Trophoblast cell (in vitro differentiated cells and primary cell): ENCODE measurements around the gene FAM20C.
A peak's percentile ranks its signal among the peaks of the same experiment; 100 is the strongest.

Source experiments
- DNase-seq, 2 donors: peaks; one replicate each; pipeline ENCODE4 v3.0.0-alpha.2; 2016
- H2AFZ ChIP-seq: 2 replicates; pipeline ENCODE4 v1.6.1; 2013; ENCODE audit warnings: low read length, moderate library complexity, mild to moderate bottlenecking; ENCODE audit not compliant: insufficient read depth, poor library complexity
- H2AK5ac ChIP-seq: 2 replicates; pipeline ENCODE4 v1.6.1; 2013; ENCODE audit warnings: mild to moderate bottlenecking, low read length
- H2BK120ac ChIP-seq: 2 replicates; pipeline ENCODE4 v1.6.1; 2013; ENCODE audit warnings: low read length, mild to moderate bottlenecking, moderate library complexity; ENCODE audit not compliant: insufficient read depth, poor library complexity
- H2BK12ac ChIP-seq: 2 replicates; pipeline ENCODE4 v1.6.1; 2013; ENCODE audit warnings: mild to moderate bottlenecking, low read length, moderate library complexity
- H2BK5ac ChIP-seq: 2 replicates; pipeline ENCODE4 v1.6.1; 2013; ENCODE audit warnings: low read length, low read depth, moderate library complexity, mild to moderate bottlenecking; ENCODE audit not compliant: poor library complexity
- H3K14ac ChIP-seq: 2 replicates; pipeline ENCODE4 v1.6.1; 2013; ENCODE audit warnings: mild to moderate bottlenecking, low read length
- H3K18ac ChIP-seq: 2 replicates; pipeline ENCODE4 v1.6.1; 2013; ENCODE audit warnings: mild to moderate bottlenecking, low read length
- H3K23ac ChIP-seq: 2 replicates; pipeline ENCODE4 v1.6.1; 2013; ENCODE audit warnings: low read length
- H3K27ac ChIP-seq: 2 replicates; pipeline ENCODE4 v1.5.1; 2013; ENCODE audit warnings: low read depth, mild to moderate bottlenecking, inconsistent platforms, low read length, moderate library complexity
- H3K27me3 ChIP-seq: 2 replicates; pipeline ENCODE4 v1.6.1; 2013; ENCODE audit warnings: inconsistent platforms, mild to moderate bottlenecking, low read length, moderate library complexity; ENCODE audit not compliant: insufficient read depth
- H3K36me3 ChIP-seq, 2 experiments: 1 replicate in 1 of 2; 2 replicates in 1 of 2; pipeline ENCODE4 v1.6.1; 2013; ENCODE audit warnings: low read length in 2 of 2, mild to moderate bottlenecking in 2 of 2, moderate library complexity in 1 of 2; ENCODE audit not compliant: insufficient read depth in 2 of 2, control insufficient read depth in 1 of 2
- H3K4ac ChIP-seq: 2 replicates; pipeline ENCODE4 v1.6.1; 2013; ENCODE audit warnings: low read depth, mild to moderate bottlenecking, low read length, moderate library complexity
- H3K4me1 ChIP-seq, 2 experiments: 1 replicate in 1 of 2; 2 replicates in 1 of 2; pipeline ENCODE4 v1.6.1; 2013; ENCODE audit warnings: low read length in 2 of 2, mild to moderate bottlenecking in 2 of 2, moderate library complexity in 1 of 2; ENCODE audit not compliant: insufficient read depth in 2 of 2, control insufficient read depth in 1 of 2
- H3K4me2 ChIP-seq: 2 replicates; pipeline ENCODE4 v1.6.1; 2013; ENCODE audit warnings: inconsistent platforms, mild to moderate bottlenecking, low read length, moderate library complexity
- H3K4me3 ChIP-seq: 2 replicates; pipeline ENCODE4 v1.5.1; 2013; ENCODE audit warnings: mild to moderate bottlenecking, low read depth, low read length, inconsistent platforms
- H3K79me1 ChIP-seq: one replicate; pipeline ENCODE4 v1.6.1; 2013; ENCODE audit warnings: low read length
- H3K79me2 ChIP-seq: 2 replicates; pipeline ENCODE4 v1.6.1; 2013; ENCODE audit warnings: low read length, mild to moderate bottlenecking; ENCODE audit not compliant: control insufficient read depth, insufficient read depth, poor library complexity
- H3K9ac ChIP-seq: 2 replicates; pipeline ENCODE4 v1.6.1; 2013; ENCODE audit warnings: mild to moderate bottlenecking, low read length
- H3K9me3 ChIP-seq: 2 replicates; pipeline ENCODE4 v1.6.1; 2013; ENCODE audit warnings: low read depth, mild to moderate bottlenecking, control low read depth, inconsistent platforms, low read length; ENCODE audit not compliant: insufficient read depth
- H4K12ac ChIP-seq: 2 replicates; pipeline ENCODE4 v1.6.1; 2013; ENCODE audit warnings: low read depth, mild to moderate bottlenecking, low read length, moderate library complexity
- H4K8ac ChIP-seq: 2 replicates; pipeline ENCODE4 v1.6.1; 2013; ENCODE audit warnings: low read depth, mild to moderate bottlenecking, low read length, moderate library complexity
- H4K91ac ChIP-seq: one replicate; pipeline ENCODE4 v1.6.1; 2013; ENCODE audit warnings: low read depth, mild to moderate bottlenecking, low read length, moderate library complexity
- WGBS: extraction: QIAGEN DNeasy Blood & Tissue Kit; methylation state at CpG from one replicate; pipeline ENCODE4 v1.1.7; 2013; ENCODE audit warnings: missing lambda C conversion rate; ENCODE audit not compliant: insufficient read length, insufficient coverage; ENCODE audit errors: extremely low coverage; 5-methylcytosine and 5-hydroxymethylcytosine counted together

Gene FAM20C

DNA sequence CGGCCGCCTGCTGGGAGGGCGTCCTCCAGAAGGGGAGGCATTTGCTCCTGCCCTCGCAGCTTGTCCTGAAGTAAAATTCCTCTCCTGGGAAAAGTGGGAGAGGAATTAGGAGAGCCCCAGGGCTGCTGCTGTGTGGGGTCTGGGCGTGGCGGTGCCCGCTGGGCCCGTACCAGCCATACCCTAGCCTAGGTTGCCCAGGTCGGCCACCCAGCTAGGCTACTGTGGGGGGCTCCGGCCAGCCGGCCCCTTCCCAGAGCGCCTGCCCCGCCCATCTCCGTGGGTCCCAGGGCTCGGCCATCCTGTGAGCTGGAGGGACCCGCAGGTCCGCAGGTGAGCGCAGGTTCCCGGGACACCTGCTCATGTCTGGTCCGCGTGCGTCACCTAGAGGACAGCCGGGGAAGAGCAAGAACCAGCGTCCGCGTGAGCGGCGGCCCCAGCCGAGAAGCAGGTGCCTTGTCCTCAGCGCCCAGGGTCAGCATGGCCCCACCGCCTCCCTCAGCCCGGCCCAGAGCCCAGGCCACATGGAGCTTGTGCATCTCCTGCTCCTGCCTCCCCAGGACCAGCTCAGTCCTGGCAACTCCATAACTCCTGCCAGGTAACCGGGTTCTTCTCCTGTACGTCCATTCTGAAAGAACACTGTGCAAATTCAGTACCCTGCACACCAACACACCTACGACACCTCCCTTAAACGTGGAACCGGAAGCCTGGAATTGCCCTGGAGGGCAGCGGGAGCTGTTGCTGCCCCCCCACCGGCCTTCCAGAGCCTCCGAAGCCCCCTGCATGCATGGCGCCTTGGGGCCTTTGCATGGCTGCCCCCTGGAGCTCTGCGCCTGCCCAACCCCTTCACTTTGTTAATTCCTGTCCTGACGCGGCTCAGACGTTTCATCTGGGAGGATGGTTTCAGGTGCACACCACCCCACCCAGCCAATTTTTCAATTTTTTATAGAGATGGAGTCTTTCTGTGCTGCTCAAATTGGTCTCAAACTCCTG lies 74.8 kb downstream of the FAM20C start:
- Histone ChIP-seq H2AK5ac (no peak overlapping the region), H4K8ac (no peak overlapping the region), H3K27me3 (no peaks in the 10 kb centered on the region), H3K79me1 (no peaks in the 10 kb centered on the region), H3K18ac (no peak overlapping the region), H4K91ac (no peak overlapping the region), H3K9ac (no peak overlapping the region), H3K79me2 (no peaks in the 10 kb centered on the region), H3K4me1 (no peaks in the 10 kb centered on the region), H4K12ac (no peak overlapping the region), H3K4ac (no peak overlapping the region), H2BK120ac (no peak overlapping the region), H3K14ac (no peak overlapping the region), H3K4me3 (no peak overlapping the region), H3K9me3 (peaks cover 28% of the 10 kb centered on the region), H3K4me2 (no peak overlapping the region), H3K36me3 (no peaks in the 10 kb centered on the region), H3K27ac (no peak overlapping the region), H3K23ac (no peak overlapping the region), H2AFZ (no peak overlapping the region), H2BK5ac (no peak overlapping the region), H2BK12ac (no peak overlapping the region)
- no CpG with 5 or more reads among the region's 45 CpGs for WGBS
- DNase-seq = peak; percentile 40 to 62

- no peak overlapping the region for H4K91ac ChIP-seq
- no peaks in the 10 kb centered on the region for H3K79me2 ChIP-seq
- no peaks in the 10 kb centered on the region for H3K36me3 ChIP-seq
- H3K4me3 ChIP-seq = no peak overlapping the region
- WGBS = no CpG with 5 or more reads among the region's 12 CpGs
- no peak overlapping the region for H2AK5ac ChIP-seq
- no peaks in the 10 kb centered on the region for H3K79me1 ChIP-seq
- H2BK120ac ChIP-seq = no peak overlapping the region
- H4K12ac ChIP-seq = no peak overlapping the region
- DNase-seq = no peak
- H2AFZ ChIP-seq = no peak overlapping the region
- no peak overlapping the region for H4K8ac ChIP-seq
- peaks cover 29% of the 10 kb centered on the region for H3K9me3 ChIP-seq
- H3K4me2 ChIP-seq = no peak overlapping the region
- no peak overlapping the region for H3K9ac ChIP-seq
- H2BK5ac ChIP-seq = no peak overlapping the region
- H3K27me3 ChIP-seq = no peaks in the 10 kb centered on the region
- no peak overlapping the region for H3K27ac ChIP-seq
- no peaks in the 10 kb centered on the region for H3K4me1 ChIP-seq
- H3K14ac ChIP-seq = no peak overlapping the region
- H3K23ac ChIP-seq = no peak overlapping the region
- no peak overlapping the region for H2BK12ac ChIP-seq
- no peak overlapping the region for H3K18ac ChIP-seq
- H3K4ac ChIP-seq = no peak overlapping the region
Measured at GRCh38 chr7:268991-269390, 76.6 kb downstream of the FAM20C start.

- no peak overlapping the region for H3K9ac ChIP-seq
- H4K8ac ChIP-seq = no peak overlapping the region
- H2BK12ac ChIP-seq = no peak overlapping the region
- H3K23ac ChIP-seq = no peak overlapping the region
- H2AFZ ChIP-seq = no peak overlapping the region
- H3K14ac ChIP-seq = no peak overlapping the region
- no peaks in the 10 kb centered on the region for H3K79me1 ChIP-seq
- no peak overlapping the region for H3K18ac ChIP-seq
- H4K91ac ChIP-seq = no peak overlapping the region
- no peaks in the 10 kb centered on the region for H3K27me3 ChIP-seq
- H4K12ac ChIP-seq = no peak overlapping the region
- peaks cover 28% of the 10 kb centered on the region for H3K9me3 ChIP-seq
- H3K4me1 ChIP-seq = no peaks in the 10 kb centered on the region
- H3K4me3 ChIP-seq = no peak overlapping the region
- no peak overlapping the region for H2AK5ac ChIP-seq
- no peak overlapping the region for H3K27ac ChIP-seq
- H3K4me2 ChIP-seq = no peak overlapping the region
- no peak for DNase-seq
- no peak overlapping the region for H3K4ac ChIP-seq
- H2BK120ac ChIP-seq = no peak overlapping the region
- no CpG with 5 or more reads among the region's 11 CpGs for WGBS
- H3K79me2 ChIP-seq = no peaks in the 10 kb centered on the region
- H3K36me3 ChIP-seq = no peaks in the 10 kb centered on the region
- H2BK5ac ChIP-seq = no peak overlapping the region
Measured at GRCh38 chr7:269721-270120, 77.3 kb downstream of the FAM20C start.

DNA sequence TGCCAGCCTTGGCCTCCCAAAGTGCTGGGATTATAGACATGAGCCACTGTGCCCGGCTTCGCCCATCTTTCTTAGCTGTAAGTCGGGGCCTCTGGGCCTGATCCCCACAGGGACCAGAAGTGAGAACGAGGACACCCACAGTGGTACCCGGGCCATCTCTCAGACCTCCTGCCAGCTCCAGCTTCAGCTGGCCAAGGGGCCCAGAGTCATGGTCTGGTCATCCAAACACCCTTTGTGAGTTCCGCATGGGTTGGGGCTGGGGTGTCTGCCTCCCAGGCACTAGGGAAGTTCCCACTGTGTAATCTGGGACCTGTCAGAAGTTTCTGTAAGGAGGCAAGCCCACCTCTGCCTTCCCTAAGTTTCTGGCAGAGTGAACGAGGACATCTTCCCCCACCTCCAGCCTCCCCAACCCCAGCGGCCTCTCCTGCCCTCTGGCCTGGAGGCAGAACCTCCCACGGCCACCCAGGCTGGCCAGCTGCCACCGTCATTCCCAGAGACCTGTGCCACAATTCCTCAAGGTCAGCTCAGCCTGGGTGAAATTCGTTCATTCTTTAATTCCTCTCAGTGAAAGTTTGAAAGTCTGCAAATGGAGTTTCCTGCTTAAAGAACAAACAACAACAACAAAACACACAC lies 78.1 kb downstream of the FAM20C start:
- Histone ChIP-seq H3K4me3 (no peak overlapping the region), H4K12ac (no peak overlapping the region), H3K4ac (no peak overlapping the region), H3K79me2 (no peaks in the 10 kb centered on the region), H2BK12ac (no peak overlapping the region), H4K8ac (no peak overlapping the region), H2AK5ac (no peak overlapping the region), H2BK5ac (no peak overlapping the region), H3K18ac (no peak overlapping the region), H3K9me3 (peaks cover 24% of the 10 kb centered on the region), H3K27me3 (no peaks in the 10 kb centered on the region), H3K9ac (no peak overlapping the region), H3K14ac (no peak overlapping the region), H4K91ac (no peak overlapping the region), H3K27ac (no peak overlapping the region), H3K36me3 (no peaks in the 10 kb centered on the region), H3K79me1 (no peaks in the 10 kb centered on the region), H2AFZ (no peak overlapping the region), H2BK120ac (no peak overlapping the region), H3K4me1 (no peaks in the 10 kb centered on the region), H3K4me2 (no peak overlapping the region), H3K23ac (no peak overlapping the region)
- DNase-seq = no peak
- no CpG with 5 or more reads among the region's 11 CpGs for WGBS
